HG03442 (cell line): ENCODE measurements around the gene EGFL8.
"Not testable (repeated sequence)": the region's sequence is repeated elsewhere in the genome, so short reads cannot be mapped to it uniquely, and the experiment has no call there.

Experiments used
- ATAC-seq: cut with Tn5 transposase; IDR thresholded peaks from one replicate; pipeline ENCODE4 v1.9.1; 2021; ENCODE audit warnings: mild to moderate bottlenecking, moderate library complexity; ENCODE audit not compliant: unreplicated experiment

The EGFL8 gene

DNA sequence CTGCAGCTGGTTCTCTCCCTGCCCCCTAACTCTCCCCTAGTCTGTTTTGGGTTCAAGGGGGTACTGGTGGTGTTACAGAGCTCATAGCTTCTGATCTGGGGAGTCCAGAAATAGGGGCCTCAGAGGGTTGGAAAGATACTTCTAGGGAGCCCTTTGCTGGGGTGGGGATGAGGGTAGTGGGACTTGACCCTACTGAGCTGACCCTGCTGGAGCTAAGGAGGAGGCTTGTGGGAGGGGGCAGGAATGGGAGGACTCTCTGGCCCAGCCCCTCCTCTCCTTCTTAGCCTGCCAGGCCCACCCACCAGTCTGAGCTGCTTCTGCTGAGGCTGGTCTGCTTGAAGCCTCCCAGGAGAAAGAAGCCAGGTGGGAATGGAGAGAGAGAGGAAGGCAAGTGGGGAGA, at the start of gene EGFL8:
TSS of gene EGFL8 (plus strand) at position 301 of the 400 bp plus-strand sequence. CDS start 1,571 bp downstream, outside the sequence.
- no peak for ATAC-seq

GRCh38 chr6:32114796-32115195, 49.6 kb upstream of the EGFL8 start:
- no peak for ATAC-seq

GRCh38 chr6:32115623-32116022, 48.8 kb upstream of the EGFL8 start:
- ATAC-seq = no peak

GRCh38 chr6:32116674-32117073, 47.7 kb upstream of the EGFL8 start:
- ATAC-seq = no peak

DNA sequence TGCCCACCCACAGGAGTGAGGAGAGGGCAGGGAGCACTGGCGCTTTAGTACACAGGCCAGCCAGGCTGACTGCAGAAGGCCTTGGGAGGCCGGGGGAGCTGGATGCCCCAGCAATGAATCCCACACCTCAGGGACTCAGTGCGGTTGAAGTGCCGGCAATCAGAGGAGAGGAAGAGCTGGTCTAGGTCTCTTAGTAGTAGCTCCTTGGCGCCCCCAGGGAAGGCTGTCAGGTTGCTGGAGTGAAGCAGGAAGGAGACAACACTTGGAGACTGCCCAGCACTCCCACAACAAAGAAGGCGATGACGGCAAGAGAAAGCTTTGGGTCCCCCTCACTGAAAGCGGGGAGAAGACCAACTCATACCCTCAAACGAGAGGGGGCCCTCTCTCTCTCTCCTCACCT, 46.9 kb upstream of the EGFL8 start:
- ATAC-seq = no peak

DNA sequence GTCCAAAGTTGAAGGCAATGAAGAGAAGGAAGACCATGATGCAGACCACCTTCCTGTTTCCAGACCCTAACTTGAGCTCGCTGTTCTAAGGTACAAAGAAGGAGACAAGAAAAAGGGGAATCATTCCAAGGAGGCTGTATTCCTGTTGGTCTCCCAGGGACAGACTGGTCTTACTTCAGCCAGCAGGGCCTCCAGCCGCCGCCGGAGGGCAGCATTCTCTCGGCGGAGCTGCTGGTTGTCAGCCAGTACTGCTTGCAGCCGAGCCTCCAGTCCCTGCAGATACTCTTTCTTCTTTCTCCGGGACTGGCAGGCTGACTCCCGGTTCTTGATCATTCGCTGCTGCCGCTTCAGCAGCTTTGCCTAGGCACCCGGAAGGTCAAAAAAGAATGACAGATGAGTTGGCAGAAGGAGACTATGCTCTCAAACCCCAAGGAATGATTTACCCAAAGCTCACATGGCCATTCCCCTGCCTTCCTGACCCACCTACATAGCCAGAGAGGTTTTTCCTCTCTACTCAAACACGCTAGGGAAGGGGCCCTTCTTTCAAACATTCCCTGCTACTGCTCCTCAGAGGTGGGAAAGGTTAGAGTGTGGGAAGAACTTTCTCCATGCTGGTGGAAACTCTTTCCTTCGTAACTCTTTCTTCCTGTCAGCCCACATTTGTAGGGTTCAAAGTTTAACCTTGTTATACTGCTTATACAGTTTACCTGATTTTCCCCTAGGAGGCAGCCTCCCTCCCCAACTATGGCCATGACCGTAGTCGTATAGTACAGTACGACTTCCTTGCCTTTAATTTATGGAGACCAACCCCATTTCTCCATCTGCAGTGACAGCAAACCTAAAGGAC, 45.4 kb upstream of the EGFL8 start:
- no peak for ATAC-seq

DNA sequence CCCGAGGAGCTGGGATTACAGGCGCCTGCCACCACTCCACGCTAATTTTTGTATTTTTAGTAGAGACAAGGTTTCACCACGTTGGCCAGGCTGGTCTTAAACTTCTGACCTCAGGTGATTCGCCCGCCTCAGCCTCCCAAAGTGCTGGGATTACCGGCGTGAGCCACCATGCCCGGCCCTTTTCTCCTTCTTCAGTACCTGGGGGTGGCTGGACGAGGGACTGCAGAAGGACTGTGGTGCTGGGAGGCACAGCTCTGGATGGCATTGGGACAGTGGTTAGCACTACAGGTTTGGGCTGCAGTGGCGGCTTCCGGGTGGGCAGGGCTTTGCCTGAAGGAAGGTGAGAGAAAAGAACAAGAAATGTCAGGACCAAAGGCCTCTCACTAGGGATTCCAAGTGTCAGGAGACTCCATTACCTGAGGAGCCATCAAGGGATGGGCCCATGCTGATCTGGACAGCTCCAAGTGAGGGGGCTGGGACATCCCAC, 43.8 kb upstream of the EGFL8 start:
- no peak for ATAC-seq

DNA sequence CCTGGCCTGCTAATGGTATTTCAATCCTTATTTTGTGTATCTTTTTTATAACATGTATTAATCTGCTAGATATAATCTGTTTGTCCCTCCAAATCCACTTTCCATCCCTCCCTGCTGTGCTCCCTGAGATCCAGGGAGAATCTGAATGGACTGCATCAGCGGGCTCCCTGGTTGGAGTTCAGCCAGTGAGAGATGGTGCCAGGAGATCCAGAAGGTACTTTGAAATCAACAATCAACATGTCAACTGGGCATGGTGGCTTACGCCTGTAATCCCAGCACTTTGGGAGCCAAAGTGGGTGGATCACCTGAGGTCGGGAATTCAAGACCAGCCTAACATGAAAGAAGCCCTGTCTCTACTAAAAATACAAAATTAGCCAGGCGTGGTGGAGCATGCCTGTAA, 40.7 kb upstream of the EGFL8 start:
- ATAC-seq = no peak

GRCh38 chr6:32126880-32127279, 37.5 kb upstream of the EGFL8 start:
- ATAC-seq = no peak

- no peak for ATAC-seq
Observed at GRCh38 chr6:32127409-32127716, 37.0 kb upstream of the EGFL8 start.

DNA sequence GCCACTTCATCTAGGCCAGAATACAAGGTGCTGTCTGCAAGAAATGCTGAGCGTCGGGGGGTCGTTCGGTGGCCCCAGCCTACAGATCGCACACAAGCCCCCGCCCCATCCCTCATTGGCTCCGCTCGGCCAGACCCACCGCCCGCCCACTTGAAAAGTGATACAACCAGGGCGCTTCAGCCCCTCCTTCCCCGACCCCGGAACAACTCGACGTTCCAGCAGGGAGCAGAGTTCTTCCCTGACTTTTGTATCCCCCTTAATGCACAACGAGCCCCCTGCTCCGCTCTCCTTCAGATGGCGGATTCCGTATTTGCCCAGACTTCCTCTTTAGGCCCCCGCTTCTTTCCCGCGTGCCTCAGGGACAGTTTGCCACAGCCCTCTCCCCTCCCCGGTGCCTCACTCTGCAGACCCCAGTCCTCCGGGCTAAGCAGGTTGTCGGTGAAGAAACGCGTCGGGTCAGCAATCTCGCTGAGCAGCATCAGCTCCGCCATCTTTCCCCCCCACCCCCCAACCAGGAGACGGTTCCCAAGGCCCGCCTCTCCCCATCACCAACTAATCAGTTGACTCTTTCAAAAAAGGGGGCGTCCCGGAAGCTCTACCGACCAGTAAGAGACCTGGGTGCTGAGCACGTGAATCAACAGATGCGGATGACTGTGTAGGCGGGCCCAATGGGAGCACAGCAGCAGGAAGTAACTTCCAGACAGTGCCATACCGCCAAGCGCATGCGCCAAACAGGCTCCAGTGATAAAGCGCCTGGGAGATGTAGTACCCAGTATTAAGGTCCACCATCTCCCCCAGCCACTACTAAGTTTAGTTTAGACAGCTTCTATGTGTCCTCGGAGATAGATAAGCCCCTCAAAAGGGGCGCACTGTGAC, 36.4 kb upstream of the EGFL8 start, which contains the start of gene ATF6B:
TSS of gene ATF6B (minus strand) at position 530 of the 876 bp plus-strand sequence. CDS start at position 491, 39 bp downstream.
- peak; percentile 89 for ATAC-seq

DNA sequence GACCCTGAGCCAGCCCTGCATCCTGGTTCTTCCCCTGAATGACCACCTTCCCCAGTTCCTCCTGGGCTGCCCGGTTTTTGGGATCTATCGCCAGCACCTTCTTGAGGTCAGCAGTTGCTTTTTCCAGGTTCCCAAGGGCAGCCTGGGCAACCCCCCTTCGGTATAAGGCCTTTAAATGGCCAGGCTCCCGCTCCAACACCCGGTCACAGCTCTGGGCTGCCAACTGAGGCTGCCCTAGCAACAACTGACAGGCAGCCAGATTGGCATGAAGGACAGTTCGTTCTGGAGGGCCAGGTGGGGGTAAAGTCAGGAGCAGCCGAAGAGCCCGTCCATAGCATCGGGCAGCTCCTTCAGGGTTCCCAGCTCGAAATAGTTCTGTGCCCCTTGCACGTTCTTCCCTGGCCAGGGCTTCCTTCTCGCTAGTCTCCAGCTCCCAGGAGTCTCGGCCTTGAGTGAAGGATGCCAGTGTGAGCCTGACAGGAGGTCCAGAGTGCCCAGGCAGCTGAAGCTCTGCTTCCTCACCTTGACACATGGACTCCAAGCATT, 35.6 kb upstream of the EGFL8 start:
- no peak for ATAC-seq

GRCh38 chr6:32129297-32130088, 34.9 kb upstream of the EGFL8 start:
- no peak for ATAC-seq

GRCh38 chr6:32131439-32131948, 32.9 kb upstream of the EGFL8 start:
- ATAC-seq = no peak

DNA sequence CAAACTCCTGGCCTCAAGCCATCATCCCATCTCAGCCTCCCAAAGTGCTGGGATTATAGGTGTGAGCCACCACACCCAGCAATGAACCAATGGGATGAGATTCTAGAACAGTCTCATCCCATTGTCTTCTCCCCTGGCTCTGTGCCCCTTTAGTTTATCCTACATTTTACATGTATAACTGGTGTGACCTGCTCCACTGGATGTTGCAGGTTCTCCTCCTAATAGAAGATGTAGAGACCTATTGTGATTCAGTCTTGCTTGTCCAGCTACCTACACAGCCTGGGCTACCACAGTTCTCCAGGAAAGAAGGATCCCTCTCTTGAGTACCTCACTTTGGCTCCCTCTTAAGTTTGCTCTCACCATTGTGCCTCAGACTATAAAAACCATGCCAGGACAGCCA, 32.3 kb upstream of the EGFL8 start:
- no peak for ATAC-seq

DNA sequence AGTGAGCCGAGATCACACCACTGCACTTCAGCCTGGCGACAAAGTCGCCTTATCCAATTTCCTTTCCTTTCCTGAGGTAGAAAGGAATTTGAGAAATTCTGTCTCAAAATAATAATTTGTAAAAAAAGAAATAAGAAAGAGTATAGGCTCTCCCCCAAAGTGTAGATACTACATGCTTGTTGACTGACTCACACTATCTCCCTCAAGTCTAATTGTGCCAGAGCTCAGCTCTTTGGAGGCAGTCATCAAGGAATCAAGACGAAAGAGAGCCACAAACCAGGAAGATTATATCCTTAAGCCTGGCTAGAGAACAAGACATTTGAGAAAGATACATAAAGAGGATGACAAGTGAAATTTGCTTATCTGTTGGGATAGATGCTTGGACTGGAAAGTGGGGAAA, 30.6 kb upstream of the EGFL8 start:
- ATAC-seq = no peak

- ATAC-seq = no peak
Observed at GRCh38 chr6:32137454-32137853, 26.9 kb upstream of the EGFL8 start.

DNA sequence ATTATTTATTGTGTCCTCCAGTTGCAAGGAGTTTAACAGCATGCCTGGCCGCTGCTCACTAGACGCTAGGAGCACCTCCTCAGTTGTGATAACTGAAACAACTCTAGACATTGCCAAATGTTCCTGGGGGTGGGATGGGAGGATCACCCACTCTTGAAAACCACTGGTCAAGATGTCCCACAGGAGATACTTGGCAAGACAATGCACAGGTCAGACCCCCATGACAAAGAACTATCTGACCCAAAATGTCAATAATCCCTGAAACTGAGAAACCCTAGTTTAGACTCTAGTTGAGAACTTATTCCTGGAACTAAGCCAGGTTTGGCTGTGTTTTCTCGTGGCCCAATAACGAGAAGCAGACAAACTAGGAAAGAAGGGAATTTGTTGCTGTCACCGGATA, 24.8 kb upstream of the EGFL8 start:
- ATAC-seq = no peak

DNA sequence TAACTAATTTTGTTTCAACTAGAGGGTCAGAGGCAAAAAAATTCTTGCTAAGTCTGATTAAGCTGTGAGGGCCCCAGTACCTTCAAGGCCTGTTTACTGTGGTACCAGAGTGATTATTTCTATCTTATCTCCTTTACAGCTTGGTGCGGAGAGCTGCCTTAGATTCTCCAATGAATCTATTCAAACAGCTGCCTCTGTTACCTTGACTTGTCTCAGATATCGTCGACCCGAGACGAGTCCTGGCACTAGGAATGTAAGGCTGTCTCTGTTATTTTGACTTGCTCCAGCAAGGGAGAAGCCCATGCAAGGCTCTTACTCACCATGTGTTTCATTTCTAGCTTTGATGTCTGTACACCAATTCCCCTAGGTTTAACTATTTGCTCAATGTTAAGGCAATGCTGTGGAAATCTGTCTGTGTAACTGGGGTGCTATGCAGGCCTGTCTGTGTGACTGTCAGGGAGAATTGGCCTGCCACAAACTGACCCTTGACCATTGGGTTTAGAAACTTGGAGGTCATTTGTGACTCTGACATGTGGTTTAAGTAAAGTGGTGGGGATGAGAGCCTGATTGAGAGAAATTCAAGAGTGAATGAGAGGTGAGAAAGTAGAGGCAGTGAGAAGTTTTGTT, 23.9 kb upstream of the EGFL8 start:
- ATAC-seq = no peak

DNA sequence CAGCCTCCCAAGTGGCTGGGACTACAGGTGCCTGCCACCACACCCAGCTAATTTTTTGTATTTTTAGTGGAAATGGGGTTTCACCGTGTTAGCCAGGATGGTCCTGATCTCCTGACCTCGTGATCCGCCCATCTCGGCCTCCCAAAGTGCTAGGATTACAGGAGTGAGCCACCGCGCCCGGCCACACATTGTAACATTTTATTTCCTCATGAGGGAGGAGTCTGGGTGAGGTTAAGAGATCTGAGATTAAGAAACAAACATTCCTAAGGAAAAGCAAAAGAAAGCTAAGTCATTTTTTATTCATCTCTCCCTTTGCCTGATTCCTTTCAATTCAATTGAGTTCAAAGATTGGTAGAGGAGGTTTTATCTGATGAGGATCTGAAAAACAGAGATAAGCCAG, 20.2 kb upstream of the EGFL8 start:
- not testable (repeated sequence) for ATAC-seq
